Activated T-cell treated with anti-CD3 and anti-CD28 coated beads, Interleukin-2, amount 50 U/mL, for 4 hours (primary cell): ENCODE measurements around the gene RAX2. TPM values are rescaled to one million over a fixed set of nuclear protein-coding genes. Genes with fewer than 3 reads are reported as not detected.

Experiments used
- ATAC-seq, 2 donors: fragments of 200-7000 bp; cut with Tn5 transposase; one replicate each; pipeline ENCODE4 v1.10.0; 2021
- DNase-seq: peaks from one replicate; pipeline ENCODE4 v3.0.0-alpha.2; 2020
- H3K27me3 Mint-ChIP-seq: one replicate; pipeline ENCODE4 v1.8.0; 2021; ENCODE audit warnings: low read depth, mixed read lengths
- H3K36me3 Mint-ChIP-seq: one replicate; pipeline ENCODE4 v1.8.0; 2022; ENCODE audit warnings: mixed read lengths; ENCODE audit not compliant: insufficient read depth
- H3K4me1 Mint-ChIP-seq: one replicate; pipeline ENCODE4 v1.8.0; 2021; ENCODE audit warnings: low read depth, mixed read lengths
- H3K4me3 Mint-ChIP-seq: one replicate; pipeline ENCODE4 v1.8.0; 2021; ENCODE audit warnings: mild to moderate bottlenecking, moderate library complexity, mixed read lengths
- H3K9me3 Mint-ChIP-seq: one replicate; pipeline ENCODE4 v1.8.0; 2021; ENCODE audit warnings: mixed read lengths
- total RNA-seq, 3 donors: library from RNA; stranded (reverse); gene quantifications; one replicate each; pipeline ENCODE4 v1.2.1, GENCODE V29; 2021

RAX2 gene
- total RNA-seq, 3 donors from 2014 or later: not detected

DNA sequence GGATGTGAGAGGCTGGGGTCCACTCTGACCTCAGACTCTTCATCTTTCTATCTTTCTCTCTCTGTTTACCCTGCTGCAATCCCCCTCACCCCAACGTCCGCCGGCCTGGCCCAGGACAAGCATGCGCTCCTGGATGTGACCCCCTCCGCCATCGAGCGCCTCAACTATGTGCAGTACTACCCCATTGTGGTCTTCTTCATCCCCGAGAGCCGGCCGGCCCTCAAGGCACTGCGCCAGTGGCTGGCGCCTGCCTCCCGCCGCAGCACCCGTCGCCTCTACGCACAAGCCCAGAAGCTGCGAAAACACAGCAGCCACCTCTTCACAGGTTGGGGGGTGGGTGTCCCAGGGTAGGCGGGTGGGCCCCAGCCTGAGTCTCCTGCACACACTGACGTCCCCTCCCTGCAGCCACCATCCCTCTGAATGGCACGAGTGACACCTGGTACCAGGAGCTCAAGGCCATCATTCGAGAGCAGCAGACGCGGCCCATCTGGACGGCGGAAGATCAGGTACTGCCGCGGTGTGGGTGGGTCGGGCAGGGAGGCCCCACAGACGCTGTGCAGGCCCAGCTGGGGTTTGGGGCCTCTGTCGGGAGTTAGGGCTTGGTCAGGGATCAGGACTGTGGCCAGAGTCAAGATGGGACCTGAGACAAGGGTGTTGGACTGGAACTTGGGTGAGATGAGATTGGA lies 25.5 kb downstream of the RAX2 start:
- ATAC-seq (no peak), DNase-seq (no peak)
- H3K36me3 Mint-ChIP-seq: peaks cover 16% of the 10 kb centered on the region
- no peak overlapping the region for H3K4me3 Mint-ChIP-seq
- H3K4me1 Mint-ChIP-seq: no peaks in the 10 kb centered on the region
- no peaks in the 10 kb centered on the region for H3K27me3 Mint-ChIP-seq
- no peaks in the 10 kb centered on the region for H3K9me3 Mint-ChIP-seq

DNA sequence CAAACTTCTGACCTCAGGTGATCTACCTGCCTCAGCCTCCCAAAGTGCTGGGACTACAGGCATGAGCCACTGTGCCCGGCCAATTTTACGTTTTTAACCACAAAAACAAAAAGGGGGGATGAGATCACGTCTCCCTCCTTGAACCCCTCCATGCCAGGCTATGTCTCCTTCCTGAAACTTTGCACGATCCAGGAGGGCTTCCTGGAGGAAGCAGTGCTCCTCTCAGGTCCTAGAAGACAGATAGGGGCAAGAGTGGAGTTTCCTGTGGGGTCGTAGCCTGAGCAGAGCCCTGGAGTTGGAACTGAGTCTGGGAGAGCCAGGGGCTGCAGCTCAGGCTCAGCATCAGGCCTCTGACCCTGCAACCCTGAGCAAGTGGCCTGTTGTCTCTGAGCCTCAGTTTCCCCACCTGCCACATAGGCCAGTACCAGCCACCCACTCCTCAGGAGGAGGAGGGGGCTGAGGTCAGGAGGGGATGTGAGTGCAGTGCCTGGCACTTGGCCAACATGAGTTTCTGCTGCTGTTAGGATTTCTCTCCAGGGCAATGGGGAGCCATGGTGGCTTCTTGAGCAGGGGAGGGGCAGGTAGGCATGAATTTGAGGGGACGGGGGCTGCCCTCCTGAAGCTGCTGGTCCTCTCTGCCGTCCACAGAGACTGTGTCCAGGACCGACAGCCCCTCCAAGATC lies 26.5 kb downstream of the RAX2 start:
- Mint-ChIP-seq H3K27me3 (no peaks in the 10 kb centered on the region), H3K4me3 (no peak overlapping the region), H3K9me3 (no peaks in the 10 kb centered on the region), H3K4me1 (no peaks in the 10 kb centered on the region), H3K36me3 (peaks cover 11% of the 10 kb centered on the region)
- DNase-seq: no peak
- ATAC-seq: no peak

DNA sequence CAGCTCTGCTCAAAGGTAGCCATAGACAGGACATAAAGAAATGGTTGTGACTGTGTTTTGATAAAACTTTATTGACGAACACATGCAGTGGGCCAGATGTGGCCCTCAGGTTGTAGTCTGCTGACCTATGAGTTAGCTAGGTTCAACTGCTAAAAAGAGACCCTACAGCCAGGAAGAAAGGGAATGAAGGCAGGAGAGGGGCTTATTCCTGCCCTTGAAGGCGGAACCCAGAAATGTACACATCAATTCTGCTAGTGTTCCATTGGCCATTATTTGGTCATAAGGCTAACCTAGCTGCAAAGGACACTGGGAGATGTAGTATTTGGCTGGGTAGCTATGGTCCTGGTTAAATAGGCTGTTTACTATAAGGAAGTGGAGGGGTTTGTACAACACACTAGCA lies 28.5 kb downstream of the RAX2 start:
- H3K4me3 Mint-ChIP-seq: no peak overlapping the region
- DNase-seq (no peak), ATAC-seq (no peak)
- H3K9me3 Mint-ChIP-seq: no peaks in the 10 kb centered on the region
- no peaks in the 10 kb centered on the region for H3K36me3 Mint-ChIP-seq
- H3K4me1 Mint-ChIP-seq: peaks cover 12% of the 10 kb centered on the region
- H3K27me3 Mint-ChIP-seq: no peaks in the 10 kb centered on the region

- no peak for ATAC-seq
- no peaks in the 10 kb centered on the region for H3K9me3 Mint-ChIP-seq
- no peaks in the 10 kb centered on the region for H3K36me3 Mint-ChIP-seq
- no peak for DNase-seq
- H3K27me3 Mint-ChIP-seq: no peaks in the 10 kb centered on the region
- no peak overlapping the region for H3K4me3 Mint-ChIP-seq
- H3K4me1 Mint-ChIP-seq: peaks cover 18% of the 10 kb centered on the region
Observed at GRCh38 chr19:3740431-3740830, 31.6 kb downstream of the RAX2 start.

- ATAC-seq (no peak), DNase-seq (no peak)
- Mint-ChIP-seq H3K4me1 (peaks cover 18% of the 10 kb centered on the region), H3K9me3 (no peaks in the 10 kb centered on the region), H3K36me3 (no peaks in the 10 kb centered on the region), H3K27me3 (no peaks in the 10 kb centered on the region), H3K4me3 (no peak overlapping the region)
Observed at GRCh38 chr19:3738477-3739220, 33.4 kb downstream of the RAX2 start.

DNA sequence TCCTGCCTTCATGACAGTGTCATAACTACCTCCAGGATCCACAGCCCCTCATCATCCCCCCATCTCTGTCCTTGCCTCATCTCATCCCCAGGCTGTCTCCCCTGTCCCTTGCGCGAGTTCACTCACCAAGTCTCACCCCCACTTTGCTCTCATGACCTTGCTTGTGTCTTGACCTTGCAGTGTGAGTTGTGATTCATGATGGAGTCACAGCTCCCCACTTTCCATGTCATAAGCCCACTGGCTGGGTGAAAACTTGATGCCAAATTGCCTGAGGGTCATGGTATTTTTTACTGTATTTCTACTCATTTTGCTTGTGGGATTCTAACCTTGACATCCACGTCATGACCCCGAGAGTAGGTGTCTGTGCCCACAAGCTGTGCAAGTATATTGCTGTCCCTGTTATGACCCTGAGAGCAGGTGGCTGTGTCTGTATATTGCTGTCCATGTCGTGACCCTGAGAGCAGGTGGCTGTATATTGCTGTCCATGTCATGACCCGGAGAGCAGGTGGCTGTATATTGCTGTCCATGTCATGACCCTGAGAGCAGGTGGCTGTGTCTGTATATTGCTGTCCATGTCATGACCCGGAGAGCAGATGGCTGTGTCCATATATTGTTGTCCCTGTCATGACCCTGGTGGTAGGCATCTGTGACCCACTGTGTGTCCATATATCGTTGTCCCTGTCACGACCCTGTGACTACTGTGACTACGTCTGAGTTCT lies 34.4 kb downstream of the RAX2 start:
- Mint-ChIP-seq H3K36me3 (no peaks in the 10 kb centered on the region), H3K4me3 (no peak overlapping the region), H3K27me3 (no peaks in the 10 kb centered on the region), H3K4me1 (peaks cover 18% of the 10 kb centered on the region), H3K9me3 (no peaks in the 10 kb centered on the region)
- DNase-seq: no peak
- no peak for ATAC-seq

GRCh38 chr19:3736106-3736724 lies 35.8 kb downstream of the RAX2 start:
- no peak overlapping the region for H3K4me3 Mint-ChIP-seq
- no peaks in the 10 kb centered on the region for H3K9me3 Mint-ChIP-seq
- no peak for ATAC-seq
- peaks cover 18% of the 10 kb centered on the region for H3K4me1 Mint-ChIP-seq
- peaks cover 3% of the 10 kb centered on the region for H3K36me3 Mint-ChIP-seq
- no peaks in the 10 kb centered on the region for H3K27me3 Mint-ChIP-seq
- no peak for DNase-seq

- Mint-ChIP-seq H3K27me3 (no peaks in the 10 kb centered on the region), H3K36me3 (peaks cover 3% of the 10 kb centered on the region), H3K9me3 (no peaks in the 10 kb centered on the region), H3K4me3 (no peak overlapping the region), H3K4me1 (peaks cover 12% of the 10 kb centered on the region)
- ATAC-seq: no peak
- DNase-seq: no peak
Observed at GRCh38 chr19:3734310-3734600, 37.8 kb downstream of the RAX2 start.

DNA sequence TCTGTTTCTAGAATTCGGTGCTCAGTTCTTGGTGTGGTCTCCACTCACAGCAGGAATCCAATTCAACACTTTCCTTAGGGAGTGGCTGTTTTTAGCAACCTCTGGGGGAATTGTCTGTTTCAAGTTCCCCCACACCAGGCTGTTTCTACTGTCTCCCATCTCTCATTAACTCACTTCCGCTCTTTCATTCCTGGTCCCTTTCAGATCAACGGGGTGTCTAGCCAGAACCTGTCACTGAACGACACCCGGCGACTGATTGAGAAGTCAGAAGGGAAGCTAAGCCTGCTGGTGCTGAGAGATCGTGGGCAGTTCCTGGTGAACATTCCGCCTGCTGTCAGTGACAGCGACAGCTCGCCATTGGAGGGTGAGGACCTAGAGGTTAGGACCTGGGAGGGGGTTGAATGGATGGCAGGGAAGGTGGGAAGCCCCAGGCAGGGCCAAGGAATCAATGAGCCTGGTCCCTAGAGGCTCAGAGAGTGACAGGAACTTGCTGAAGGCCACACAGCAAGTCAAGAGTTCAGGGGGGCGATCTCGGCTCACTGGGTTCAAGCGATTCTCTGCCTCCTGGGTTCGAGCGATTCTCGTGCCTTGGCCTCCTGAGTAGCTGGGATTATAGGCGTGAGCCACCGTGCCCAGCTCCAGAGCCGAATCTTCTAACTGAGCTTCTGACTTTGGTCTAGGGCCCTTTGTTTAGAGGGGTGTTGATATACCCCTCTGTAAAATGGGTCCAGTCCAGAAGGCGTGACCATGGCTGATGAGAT lies 38.3 kb downstream of the RAX2 start:
- H3K9me3 Mint-ChIP-seq: no peaks in the 10 kb centered on the region
- peaks cover 3% of the 10 kb centered on the region for H3K36me3 Mint-ChIP-seq
- H3K4me1 Mint-ChIP-seq: peaks cover 7% of the 10 kb centered on the region
- H3K4me3 Mint-ChIP-seq: no peak overlapping the region
- ATAC-seq: no peak
- DNase-seq: no peak
- H3K27me3 Mint-ChIP-seq: no peaks in the 10 kb centered on the region

DNA sequence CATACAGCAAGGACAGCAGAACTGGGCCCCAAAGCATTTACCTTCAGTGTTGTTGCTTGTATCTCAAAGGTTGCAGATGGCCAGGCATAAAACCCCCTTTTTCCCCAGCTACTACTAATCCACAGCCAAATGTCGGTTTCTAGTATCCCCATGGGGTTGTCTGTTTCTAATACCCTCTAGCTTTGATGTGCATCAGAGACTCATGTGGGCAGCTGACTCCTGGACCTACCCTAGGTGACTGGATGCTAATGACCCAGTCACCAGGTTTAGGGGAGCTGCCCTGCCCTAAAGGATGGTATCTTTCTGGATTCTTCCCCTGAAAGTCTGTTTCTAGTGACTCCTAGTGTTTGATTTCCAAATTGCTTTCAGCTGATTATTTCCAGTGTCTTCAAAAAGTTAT lies 39.9 kb downstream of the RAX2 start:
- peaks cover 3% of the 10 kb centered on the region for H3K36me3 Mint-ChIP-seq
- H3K4me3 Mint-ChIP-seq: no peak overlapping the region
- no peaks in the 10 kb centered on the region for H3K4me1 Mint-ChIP-seq
- no peak for DNase-seq
- H3K9me3 Mint-ChIP-seq: no peaks in the 10 kb centered on the region
- ATAC-seq: no peak
- no peaks in the 10 kb centered on the region for H3K27me3 Mint-ChIP-seq

GRCh38 chr19:3730457-3730958 lies 41.5 kb downstream of the RAX2 start:
- Mint-ChIP-seq H3K4me3 (no peak overlapping the region), H3K9me3 (no peaks in the 10 kb centered on the region), H3K36me3 (peaks cover 3% of the 10 kb centered on the region), H3K4me1 (no peaks in the 10 kb centered on the region), H3K27me3 (no peaks in the 10 kb centered on the region)
- no peak for ATAC-seq
- no peak for DNase-seq

GRCh38 chr19:3725640-3726310 lies 46.3 kb downstream of the RAX2 start:
- Mint-ChIP-seq H3K36me3 (no peaks in the 10 kb centered on the region), H3K4me3 (no peak overlapping the region), H3K27me3 (peaks cover 4% of the 10 kb centered on the region), H3K4me1 (peaks cover 12% of the 10 kb centered on the region), H3K9me3 (no peaks in the 10 kb centered on the region)
- no peak for ATAC-seq
- no peak for DNase-seq

GRCh38 chr19:3725121-3725520 lies 46.9 kb downstream of the RAX2 start:
- peaks cover 4% of the 10 kb centered on the region for H3K27me3 Mint-ChIP-seq
- no peak for DNase-seq
- H3K4me1 Mint-ChIP-seq: peaks cover 12% of the 10 kb centered on the region
- H3K36me3 Mint-ChIP-seq: no peaks in the 10 kb centered on the region
- no peaks in the 10 kb centered on the region for H3K9me3 Mint-ChIP-seq
- H3K4me3 Mint-ChIP-seq: no peak overlapping the region
- no peak for ATAC-seq
